Osteoblast (primary cell): ENCODE data around the gene TMEM164. TPM values are rescaled to one million over a fixed set of nuclear protein-coding genes. Genes with fewer than 3 reads are reported as not detected.

Experiments used
- DNase-seq: peaks from one replicate; pipeline ENCODE4 v3.0.0; 2011; ENCODE audit warnings: low spot score, mixed read lengths; ENCODE audit not compliant: insufficient read length; ENCODE audit errors: missing footprints
- H2AFZ ChIP-seq: 2 replicates; pipeline ENCODE4 v1.6.0; 2011; ENCODE audit warnings: mild to moderate bottlenecking, low read length
- H3K27ac ChIP-seq: 2 replicates; pipeline ENCODE4 v1.5.1; 2011; ENCODE audit warnings: mild to moderate bottlenecking, low read depth, low read length, moderate library complexity
- H3K27me3 ChIP-seq: 2 replicates; pipeline ENCODE4 v1.6.0; 2012; ENCODE audit warnings: mild to moderate bottlenecking, control low read depth, inconsistent platforms, low read length, moderate library complexity; ENCODE audit not compliant: insufficient read depth
- H3K36me3 ChIP-seq: 2 replicates; pipeline ENCODE4 v1.5.1; 2011; ENCODE audit warnings: mild to moderate bottlenecking, low read length, control low read depth, moderate library complexity; ENCODE audit not compliant: insufficient read depth
- H3K4me1 ChIP-seq: 2 replicates; pipeline ENCODE4 v1.5.1; 2011; ENCODE audit warnings: mild to moderate bottlenecking, low read length, control low read depth, moderate library complexity; ENCODE audit not compliant: insufficient read depth
- H3K4me2 ChIP-seq: 2 replicates; pipeline ENCODE4 v1.6.0; 2011; ENCODE audit warnings: mild to moderate bottlenecking, low read length; ENCODE audit not compliant: insufficient read depth
- H3K4me3 ChIP-seq: fragments of 200-600 bp; sonication (generic); 3 replicates; pipeline ENCODE4 v1.5.1; 2012; ENCODE audit warnings: mild to moderate bottlenecking, low read length, inconsistent platforms; ENCODE audit not compliant: insufficient read depth
- H3K79me2 ChIP-seq: 2 replicates; pipeline ENCODE4 v1.6.0; 2012; ENCODE audit warnings: mild to moderate bottlenecking, low read length, control low read depth, inconsistent platforms; ENCODE audit not compliant: insufficient read depth
- H3K9me3 ChIP-seq: 2 replicates; pipeline ENCODE4 v1.5.1; 2011; ENCODE audit warnings: low read depth, low read length, control low read depth
- H4K20me1 ChIP-seq: 2 replicates; pipeline ENCODE4 v1.6.0; 2012; ENCODE audit warnings: mild to moderate bottlenecking, low read length, control low read depth; ENCODE audit not compliant: insufficient read depth
- CTCF ChIP-seq: IDR thresholded peaks from 2 replicates; pipeline ENCODE4 v1.5.1; 2011; ENCODE audit warnings: mild to moderate bottlenecking, low read depth, low read length, moderate library complexity; ENCODE audit errors: extremely low read depth
- total RNA-seq: library from RNA; depleted of rRNA; stranded (reverse); fragments of >200 nt; gene quantifications from 2 replicates; pipeline ENCODE4 v1.2.3, GENCODE V29; 2012

TMEM164 gene
- total RNA-seq, 1 donor: 7.6 TPM

- TF ChIP-seq CTCF: no peak
- no peaks in the 10 kb centered on the region for H3K36me3 ChIP-seq
- DNase-seq: no peak
- no peaks in the 10 kb centered on the region for H3K4me1 ChIP-seq
- H3K4me3 ChIP-seq: no peak overlapping the region
- no peaks in the 10 kb centered on the region for H3K9me3 ChIP-seq
- H3K4me2 ChIP-seq: no peak overlapping the region
- no peak overlapping the region for H2AFZ ChIP-seq
- peaks cover 5% of the 10 kb centered on the region for H3K27me3 ChIP-seq
- H3K79me2 ChIP-seq: no peaks in the 10 kb centered on the region
- no peaks in the 10 kb centered on the region for H4K20me1 ChIP-seq
- no peak overlapping the region for H3K27ac ChIP-seq
Observed at GRCh38 chrX:110036162-110037033, 33.5 kb downstream of the TMEM164 start.

GRCh38 chrX:110037178-110037577 is 34.3 kb downstream of the TMEM164 start:
- Histone ChIP-seq H2AFZ (no peak overlapping the region), H3K4me3 (no peak overlapping the region), H3K36me3 (no peaks in the 10 kb centered on the region)

GRCh38 chrX:110038900-110039299 is 36.0 kb downstream of the TMEM164 start:
- H3K27me3 ChIP-seq: peaks cover 9% of the 10 kb centered on the region
- H3K4me3 ChIP-seq: no peak overlapping the region
- no peak overlapping the region for H3K4me2 ChIP-seq
- H3K27ac ChIP-seq: no peak overlapping the region
- H3K9me3 ChIP-seq: no peaks in the 10 kb centered on the region
- TF ChIP-seq CTCF: no peak
- no peaks in the 10 kb centered on the region for H3K79me2 ChIP-seq
- H3K36me3 ChIP-seq: no peaks in the 10 kb centered on the region
- DNase-seq: no peak
- H2AFZ ChIP-seq: no peak overlapping the region
- H3K4me1 ChIP-seq: no peaks in the 10 kb centered on the region
- no peaks in the 10 kb centered on the region for H4K20me1 ChIP-seq

More at GRCh38 chrX:110037178-110037577, 34.3 kb downstream of the TMEM164 start:
- H3K79me2 ChIP-seq: no peaks in the 10 kb centered on the region
- H3K4me2 ChIP-seq: no peak overlapping the region
- TF ChIP-seq CTCF: no peak
- H3K9me3 ChIP-seq: no peaks in the 10 kb centered on the region
- DNase-seq: no peak
- peaks cover 9% of the 10 kb centered on the region for H3K27me3 ChIP-seq
- no peaks in the 10 kb centered on the region for H4K20me1 ChIP-seq
- no peaks in the 10 kb centered on the region for H3K4me1 ChIP-seq
- H3K27ac ChIP-seq: no peak overlapping the region

- Histone ChIP-seq H3K4me1 (peaks cover 2% of the 10 kb centered on the region), H3K4me2 (no peak overlapping the region), H4K20me1 (peaks cover 3% of the 10 kb centered on the region), H3K4me3 (no peak overlapping the region), H2AFZ (no peak overlapping the region), H3K9me3 (no peaks in the 10 kb centered on the region), H3K27ac (no peak overlapping the region), H3K36me3 (no peaks in the 10 kb centered on the region), H3K79me2 (no peaks in the 10 kb centered on the region), H3K27me3 (peaks cover 14% of the 10 kb centered on the region)
- no peak for DNase-seq
- TF ChIP-seq CTCF: no peak
Observed at GRCh38 chrX:110041980-110042379, 39.1 kb downstream of the TMEM164 start.
